HepG2 (cell line): ENCODE measurements around the gene SMARCA2. TPM values are rescaled to one million over a fixed set of nuclear protein-coding genes. Genes with fewer than 3 reads are reported as not detected.

Source experiments
- ATAC-seq: fragments of 200-7000 bp; cut with Tn5 transposase; 3 replicates; pipeline ENCODE4 v1.9.1; 2020; ENCODE audit warnings: mild to moderate bottlenecking, moderate library complexity
- BruUV-seq: library from RNA; stranded (reverse); fragments of 400-500 nt; replicated peaks from 2 replicates; lab custom pipeline; 2021; lab: Mats Ljungman, UMichigan
- CTCF ChIA-PET: fragments of 300-600 bp; formaldehyde crosslinking; extraction: SDS; loops from one replicate; lab custom pipeline; 2021; ENCODE audit warnings: low total read pairs, inconsistent platforms, low intra/inter-chr PET ratio; lab: Yijun Ruan, JAX
- POLR2A ChIA-PET: fragments of 350-600 bp; sonication (Branson Sonifier 250); formaldehyde crosslinking; loops from one replicate; lab custom pipeline; 2020; ENCODE audit warnings: antibody characterized with exemption, inconsistent platforms; lab: Yijun Ruan, JAX
- DNase-seq: peaks from one replicate; pipeline ENCODE4 v3.0.0-alpha.2; 2015; ENCODE audit warnings: low spot score
- FAIRE-seq: peaks from 3 replicates; lab custom pipeline; 2011; peaks lifted over from hg19 to GRCh38; lab: Jason Lieb, UNC
- H2AFZ ChIP-seq: one replicate; pipeline ENCODE4 v1.6.1; 2011; ENCODE audit warnings: low read length, inconsistent platforms
- H3K27ac ChIP-seq: fragments of 300-600 bp; 3 replicates; pipeline ENCODE4 v1.8.0; 2011; ENCODE audit warnings: mixed run types, mild to moderate bottlenecking, mixed read lengths, low read length, inconsistent platforms; ENCODE audit not compliant: insufficient read depth; ENCODE audit errors: extremely low read length
- H3K27me3 ChIP-seq, 2 experiments: fragments of 200-600 bp in 1 of 2; 2 replicates in 1 of 2; 3 replicates in 1 of 2; pipeline versions ENCODE4 v1.6.0 to v1.8.0; 2011; ENCODE audit warnings: low read length in 2 of 2, mild to moderate bottlenecking in 2 of 2, moderate library complexity in 2 of 2, inconsistent platforms in 1 of 2; ENCODE audit not compliant: insufficient read depth in 2 of 2, control insufficient read depth in 1 of 2
- H3K36me3 ChIP-seq, 2 experiments: fragments of 200-600 bp in 1 of 2; replicated peaks in 1 of 2; 2 replicates in 1 of 2; 3 replicates in 1 of 2; pipeline versions ENCODE4 v1.5.1 to v1.8.0; 2011; ENCODE audit warnings: low read length in 2 of 2, inconsistent platforms in 1 of 2; ENCODE audit not compliant: insufficient read depth in 2 of 2, control insufficient read depth in 1 of 2
- H3K4me1 ChIP-seq: 2 replicates; pipeline ENCODE4 v1.5.1; 2012; ENCODE audit warnings: low read length, inconsistent platforms; ENCODE audit not compliant: insufficient read depth
- H3K4me2 ChIP-seq: 2 replicates; pipeline ENCODE4 v1.6.0; 2011; ENCODE audit warnings: low read depth, low read length, inconsistent platforms
- H3K4me3 ChIP-seq, 3 experiments: fragments of 200-600 bp in 1 of 3; sonication (generic), shearing (Covaris generic) in 1 of 3; replicated peaks in 1 of 3; 2 replicates each; pipeline ENCODE4 v1.5.1; 2011 to 2016; ENCODE audit warnings: low read length in 3 of 3, inconsistent platforms in 2 of 3, low read depth in 2 of 3, mild to moderate bottlenecking in 2 of 3, control low read depth in 1 of 3, mixed read lengths in 1 of 3; ENCODE audit not compliant: insufficient read depth in 1 of 3
- H3K79me2 ChIP-seq: one replicate; pipeline ENCODE4 v1.6.1; 2011; ENCODE audit warnings: low read length, inconsistent platforms; ENCODE audit not compliant: insufficient read depth
- H3K9ac ChIP-seq: 2 replicates; pipeline ENCODE4 v1.6.0; 2011; ENCODE audit warnings: mild to moderate bottlenecking, low read depth, low read length, inconsistent platforms; ENCODE audit not compliant: insufficient read depth
- H3K9me3 ChIP-seq: 2 replicates; pipeline ENCODE4 v1.5.1; 2012; ENCODE audit warnings: mild to moderate bottlenecking, low read length
- H4K20me1 ChIP-seq: 2 replicates; pipeline ENCODE4 v1.6.0; 2011; ENCODE audit warnings: inconsistent platforms, mild to moderate bottlenecking, low read length, moderate library complexity; ENCODE audit not compliant: insufficient read depth
- ATF5 ChIP-seq: sonication (generic); formaldehyde crosslinking; IDR thresholded peaks from 2 replicates; pipeline ENCODE4 v1.4.0; 2020; ENCODE audit warnings: mild to moderate bottlenecking, low read depth, missing genetic modification reagents
- E2F2 ChIP-seq: sonication (generic); formaldehyde crosslinking; IDR thresholded peaks from 2 replicates; pipeline ENCODE4 v1.4.0; 2020; ENCODE audit warnings: missing genetic modification reagents, borderline replicate concordance
- MAZ ChIP-seq, 2 experiments: sonication (generic) in 1 of 2; formaldehyde crosslinking in 1 of 2; IDR thresholded peaks; 2 replicates each; pipeline versions ENCODE4 v1.5.0 to v1.6.1; 2012 to 2020; ENCODE audit warnings: low read depth in 2 of 2, mild to moderate bottlenecking in 2 of 2, borderline replicate concordance in 1 of 2, improper control_type of control experiment in 1 of 2, low read length in 1 of 2, missing genetic modification reagents in 1 of 2, moderate library complexity in 1 of 2
- PATZ1 ChIP-seq: sonication (generic); formaldehyde crosslinking; IDR thresholded peaks from 2 replicates; pipeline ENCODE4 v1.4.0; 2020; ENCODE audit warnings: missing genetic modification reagents
- ZNF143 ChIP-seq: sonication (generic); formaldehyde crosslinking; IDR thresholded peaks from 2 replicates; pipeline ENCODE4 v1.4.0; 2020; ENCODE audit warnings: missing genetic modification reagents
- ZNF264 ChIP-seq: sonication (generic); formaldehyde crosslinking; IDR thresholded peaks from 2 replicates; pipeline ENCODE4 v1.4.0; 2020; ENCODE audit warnings: missing genetic modification reagents
- ZNF510 ChIP-seq: sonication (generic); formaldehyde crosslinking; IDR thresholded peaks from 2 replicates; pipeline ENCODE4 v1.4.0; 2020; ENCODE audit warnings: low read depth, mild to moderate bottlenecking, missing genetic modification reagents
- WGBS: methylation state at CpG from one replicate; pipeline ENCODE4 v1.1.6; 2017; ENCODE audit warnings: low lambda C conversion rate; 5-methylcytosine and 5-hydroxymethylcytosine counted together
- in situ Hi-C: cut with HindIII; loops from 2 replicates; pipeline ENCODE4 v1.10.0; 2017; ENCODE audit warnings: low pct_unique_long_range_greater_than_20kb; ENCODE audit not compliant: extremely low pct_ligation_motif_present
- intact Hi-C: fragments of 100-400 bp; cut with micrococcal nuclease; formaldehyde crosslinking; loops from one replicate; pipeline ENCODE4 v1.10.0; 2022; ENCODE audit not compliant: unreplicated experiment
- polyA plus RNA-seq, 8 experiments: library from polyadenylated mRNA; depleted of rRNA in 3 of 8; stranded (reverse) in 7 of 8; unstranded in 1 of 8; fragments of >200 nt; fragmentation: Illumina TruSeq in 4 of 8; extraction: Trizol in 4 of 8; gene quantifications; 2 replicates each; pipeline versions ENCODE4 v1.2.1 to v1.2.3, GENCODE V29; 2011 to 2016; ENCODE audit warnings: low read depth in 4 of 8, missing spikeins in 1 of 8, mixed read lengths in 1 of 8; ENCODE audit not compliant: insufficient read depth in 1 of 8
- total RNA-seq, 5 experiments: library from RNA; depleted of rRNA; stranded (reverse); fragments of >200 nt; fragmentation: Illumina TruSeq; extraction: Trizol; gene quantifications; 2 replicates each; pipeline ENCODE4 v1.2.3, GENCODE V29; 2016; ENCODE audit warnings: low read depth in 1 of 5
- TF ChIP-seq, protein P1 (sequence below): sonication (generic); formaldehyde crosslinking; IDR thresholded peaks from 2 replicates; pipeline ENCODE4 v1.9.0; 2021; ENCODE audit warnings: missing genetic modification reagents, borderline replicate concordance

Gene SMARCA2
- total and polyA plus RNA-seq, 2 of the 13 experiments (the other 11 are each of a cell fraction or from before 2014, with no cell fraction given) = 22.5 to 23.7 TPM

DNA sequence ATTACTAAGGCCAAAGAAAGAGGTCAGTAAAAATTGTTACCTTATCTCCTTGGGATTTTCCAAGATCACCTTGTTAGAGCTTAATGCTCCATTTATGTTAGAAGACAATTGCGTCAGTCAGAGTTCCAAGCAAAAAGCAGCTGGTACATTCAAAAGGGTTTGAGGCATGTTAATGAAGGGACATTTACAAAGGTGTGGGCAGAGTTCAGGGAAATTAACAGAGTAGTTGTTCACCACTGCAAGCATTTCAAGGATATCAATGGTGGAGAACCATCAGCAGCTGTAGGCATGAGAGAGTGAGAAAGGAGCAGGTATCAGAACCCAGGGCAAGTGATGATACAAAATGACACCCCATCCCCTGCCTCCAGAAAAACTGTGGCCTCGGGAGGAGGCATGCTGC, 17.0 kb upstream of the SMARCA2 start (continued):
- TF ChIP-seq E2F2 (no peak), ATF5 (CRISPR knock-in tag) (no peak), MAZ (IDR thresholded peaks at IDR 0.05; ENCODE audit: borderline replicate concordance, low read depth, low read length) (no peak), MAZ (CRISPR knock-in tag; IDR thresholded peaks at IDR 0.05; ENCODE audit: low read depth) (no peak), ZNF510 (CRISPR knock-in tag) (no peak), ZNF143 (CRISPR knock-in tag) (no peak), ZNF264 (CRISPR knock-in tag) (no peak)
- TF ChIP-seq, protein P1, sequence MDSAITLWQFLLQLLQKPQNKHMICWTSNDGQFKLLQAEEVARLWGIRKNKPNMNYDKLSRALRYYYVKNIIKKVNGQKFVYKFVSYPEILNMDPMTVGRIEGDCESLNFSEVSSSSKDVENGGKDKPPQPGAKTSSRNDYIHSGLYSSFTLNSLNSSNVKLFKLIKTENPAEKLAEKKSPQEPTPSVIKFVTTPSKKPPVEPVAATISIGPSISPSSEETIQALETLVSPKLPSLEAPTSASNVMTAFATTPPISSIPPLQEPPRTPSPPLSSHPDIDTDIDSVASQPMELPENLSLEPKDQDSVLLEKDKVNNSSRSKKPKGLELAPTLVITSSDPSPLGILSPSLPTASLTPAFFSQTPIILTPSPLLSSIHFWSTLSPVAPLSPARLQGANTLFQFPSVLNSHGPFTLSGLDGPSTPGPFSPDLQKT (CRISPR knock-in tag) = no peak

- no TSS peak for BruUV-seq
These were observed 14.8 kb upstream of the SMARCA2 start for GRCh38 chr9:2000314-2000713.

More at GRCh38 chr9:2000314-2000713, 14.8 kb upstream of the SMARCA2 start:
- in situ Hi-C loops = loop anchor here (25.0 kb wide), 1 partner anchor 837 kb away; the partner anchor contains the start of gene PUM3
- Histone ChIP-seq H3K36me3 (no peaks in the 10 kb centered on the region), H3K79me2 (no peaks in the 10 kb centered on the region), H3K9ac (no peak overlapping the region), H3K9me3 (no peaks in the 10 kb centered on the region), H3K27ac (no peak overlapping the region), H3K27me3 (no peaks in the 10 kb centered on the region; a peak in 2 of 5 replicates), H2AFZ (no peak overlapping the region), H4K20me1 (no peaks in the 10 kb centered on the region), H3K4me2 (no peak overlapping the region), H3K4me1 (no peaks in the 10 kb centered on the region), H3K4me3 (no peak overlapping the region)
- DNase-seq = no peak
- POLR2A ChIA-PET = no interaction called here
- WGBS = 23% methylated on average over 3 of the region's 3 CpGs
- TF ChIP-seq PATZ1 (CRISPR knock-in tag) = no peak
- intact Hi-C loops = no loop called here
- CTCF ChIA-PET = no interaction called here
- ATAC-seq = no peak
- FAIRE-seq = no peak
